K562 (cell line): ENCODE results near the gene SLC6A8. TPM values are rescaled to one million over a fixed set of nuclear protein-coding genes. Genes with fewer than 3 reads are reported as not detected.

Experiments used
- ATAC-seq: fragments of 200-7000 bp; cut with Tn5 transposase; 3 replicates; pipeline ENCODE4 v1.9.1; 2020; ENCODE audit warnings: moderate library complexity
- BruUV-seq: library from RNA; stranded (reverse); fragments of 400-500 nt; replicated peaks from 2 replicates; lab custom pipeline; 2021; lab: Mats Ljungman, UMichigan
- CTCF ChIA-PET: fragments of 300-600 bp; formaldehyde crosslinking; extraction: SDS; loops from one replicate; lab custom pipeline; 2021; ENCODE audit warnings: low intra/inter-chr PET ratio; lab: Yijun Ruan, JAX
- POLR2A ChIA-PET: fragments of 300-600, 350-650 bp; sonication (Branson Sonifier 250); formaldehyde crosslinking; extraction: SDS; loops from one replicate; lab custom pipeline; 2021; ENCODE audit warnings: antibody characterized with exemption, inconsistent platforms; lab: Yijun Ruan, JAX
- DNase-seq, 4 experiments: peaks; one replicate each; pipeline versions ENCODE4 v3.0.0 to v3.0.0-alpha.2; 2011 to 2018; ENCODE audit warnings: low spot score in 3 of 4, mixed read lengths in 3 of 4; ENCODE audit errors: extremely low read depth in 1 of 4
- FAIRE-seq: peaks from 2 replicates; lab custom pipeline; 2011; peaks lifted over from hg19 to GRCh38; lab: Jason Lieb, UNC
- H2AFZ ChIP-seq: 2 replicates; pipeline ENCODE4 v1.6.0; 2011; ENCODE audit warnings: low read depth, low read length, control low read depth, inconsistent platforms
- H3K27ac ChIP-seq: fragments of 200-600 bp; 3 replicates; pipeline ENCODE4 v1.8.0; 2011; ENCODE audit warnings: low read depth, mild to moderate bottlenecking, control low read depth, inconsistent platforms, low read length, moderate library complexity, mixed read lengths; ENCODE audit errors: extremely low read depth
- H3K27me3 ChIP-seq, 2 experiments: fragments of 300-600 bp in 1 of 2; 2 replicates in 1 of 2; 3 replicates in 1 of 2; pipeline versions ENCODE4 v1.6.0 to v1.8.0; 2011; ENCODE audit warnings: inconsistent platforms in 2 of 2, low read length in 2 of 2, mild to moderate bottlenecking in 1 of 2, mixed read lengths in 1 of 2, moderate library complexity in 1 of 2; ENCODE audit not compliant: control insufficient read depth in 2 of 2, insufficient read depth in 2 of 2
- H3K36me3 ChIP-seq: fragments of 300-600 bp; 3 replicates; pipeline ENCODE4 v1.8.0; 2011; ENCODE audit warnings: mild to moderate bottlenecking, low read length, inconsistent platforms; ENCODE audit not compliant: control insufficient read depth, insufficient read depth
- H3K4me1 ChIP-seq, 2 experiments: fragments of 200-600 bp in 1 of 2; replicated peaks in 1 of 2; 2 replicates in 1 of 2; 3 replicates in 1 of 2; pipeline versions ENCODE4 v1.5.1 to v1.8.0; 2011; ENCODE audit warnings: inconsistent platforms in 2 of 2, low read length in 2 of 2, mild to moderate bottlenecking in 1 of 2, mixed read lengths in 1 of 2, moderate library complexity in 1 of 2; ENCODE audit not compliant: control insufficient read depth in 2 of 2, insufficient read depth in 2 of 2
- H3K4me2 ChIP-seq: 2 replicates; pipeline ENCODE4 v1.6.1; 2011; ENCODE audit warnings: low read length, control low read depth, inconsistent platforms, mixed read lengths; ENCODE audit not compliant: insufficient read depth
- H3K4me3 ChIP-seq: fragments of 200-600 bp; sonication (generic), shearing (Covaris generic); 2 replicates; pipeline ENCODE4 v1.5.1; 2016; ENCODE audit warnings: control low read depth, inconsistent platforms
- H3K79me2 ChIP-seq: fragments of 200-600 bp; 3 replicates; pipeline ENCODE4 v1.8.0; 2011; ENCODE audit warnings: low read length, inconsistent platforms; ENCODE audit not compliant: control insufficient read depth, insufficient read depth
- H3K9ac ChIP-seq, 2 experiments: 2 replicates each; pipeline versions ENCODE4 v1.6.0 to v1.6.1; 2011; ENCODE audit warnings: low read depth in 2 of 2, low read length in 2 of 2, control low read depth in 1 of 2, inconsistent platforms in 1 of 2, mild to moderate bottlenecking in 1 of 2, mixed read lengths in 1 of 2; ENCODE audit not compliant: insufficient read depth in 1 of 2
- H3K9me1 ChIP-seq: one replicate; pipeline ENCODE4 v1.6.0; 2011; ENCODE audit warnings: inconsistent platforms, mild to moderate bottlenecking, low read length, moderate library complexity; ENCODE audit not compliant: control insufficient read depth, insufficient read depth
- H3K9me3 ChIP-seq: replicated peaks from 2 replicates; pipeline ENCODE4 v1.5.1; 2011; ENCODE audit warnings: low read depth, low read length, inconsistent platforms; ENCODE audit not compliant: control insufficient read depth, insufficient read depth
- H4K20me1 ChIP-seq: replicated peaks from 2 replicates; pipeline ENCODE4 v1.6.1; 2011; ENCODE audit warnings: low read length, inconsistent platforms, mixed read lengths; ENCODE audit not compliant: control insufficient read depth, insufficient read depth
- GABPA ChIP-seq: fragments of 200-800 bp; sonication (Bioruptor generic); conservative IDR thresholded peaks from 2 replicates; pipeline ENCODE4 v1.6.1; 2016; ENCODE audit warnings: low read depth, missing genetic modification characterization, missing compliant biosample characterization
- ZNF41 ChIP-seq: fragments of 250-450 bp; sonication (Bioruptor Pico); conservative IDR thresholded peaks from 2 replicates; pipeline ENCODE4 v1.4.0; 2020; ENCODE audit warnings: mild to moderate bottlenecking
- ZNF431 ChIP-seq: sonication (generic); formaldehyde crosslinking; IDR thresholded peaks from 2 replicates; pipeline ENCODE4 v1.8.0; 2022; ENCODE audit warnings: mild to moderate bottlenecking, missing genetic modification reagents
- ZNF785 ChIP-seq: fragments of 250-450 bp; sonication (Bioruptor Pico); IDR thresholded peaks from 2 replicates; pipeline ENCODE4 v1.4.0; 2020; ENCODE audit warnings: mild to moderate bottlenecking
- WGBS: fragments of 100-300 bp; shearing (Covaris generic); methylation state at CpG from one replicate; pipeline ENCODE4 v1.1.6; 2016; ENCODE audit warnings: low coverage, mixed read lengths; ENCODE audit not compliant: insufficient coverage; ENCODE audit errors: missing lambda C conversion rate; 5-methylcytosine and 5-hydroxymethylcytosine counted together
- in situ Hi-C: fragments of 300-500 bp; cut with MboI; formaldehyde crosslinking; loops from 4 replicates; pipeline ENCODE4 v1.15.0; 2018; ENCODE audit warnings: inconsistent platforms, mixed read lengths
- intact Hi-C: fragments of 100-400 bp; cut with micrococcal nuclease; formaldehyde crosslinking; loops from 2 replicates; pipeline ENCODE4 v1.14.2; 2022
- polyA plus RNA-seq, 8 experiments: library from polyadenylated mRNA; depleted of rRNA in 4 of 8; stranded (reverse) in 5 of 8; unstranded in 3 of 8; fragments of >200 nt; fragmentation: Nextera tagmentation in 2 of 8; fragmentation: Illumina TruSeq in 1 of 8; extraction: Ambion mirVana in 2 of 8; extraction: Trizol in 1 of 8; gene quantifications; 2 replicates each; pipeline versions ENCODE4 v1.2.1 to v1.2.3, GENCODE V29; 2011 to 2014; ENCODE audit warnings: inconsistent platforms in 1 of 8, missing spikeins in 1 of 8
- total RNA-seq, 7 experiments: library from RNA; depleted of rRNA in 6 of 7; stranded (reverse); fragments of >200 nt in 6 of 7; fragmentation: Illumina TruSeq in 2 of 7; extraction: Trizol in 2 of 7; gene quantifications; 2 replicates each; pipeline versions ENCODE4 v1.2.1 to v1.2.3, GENCODE V29; 2011 to 2021; ENCODE audit warnings: low replicate concordance in 1 of 7
- TF ChIP-seq, protein P1 (sequence below): sonication (generic); formaldehyde crosslinking; IDR thresholded peaks from 2 replicates; pipeline ENCODE4 v1.8.0; 2023; ENCODE audit warnings: mild to moderate bottlenecking, missing genetic modification reagents

The SLC6A8 gene
- total and polyA plus RNA-seq, 9 of the 15 experiments (the other 6 are each of a cell fraction or from before 2014, with no cell fraction given): 0.68 to 144 (median 34.3) TPM

- DNase-seq (no peak), FAIRE-seq (no peak), ATAC-seq (no peak)
- Histone ChIP-seq H2AFZ (no peak overlapping the region), H3K79me2 (peaks cover 4% of the 10 kb centered on the region; the same call in 2 of the 3 replicates), H3K36me3 (no peaks in the 10 kb centered on the region), H3K9me3 (0 out of 2 replicates have a peak, but pooled peaks cover 2% of the 10 kb centered on the region), H4K20me1 (no peaks in the 10 kb centered on the region), H3K4me1 (peaks cover 18 to 45% of the 10 kb centered on the region in 2 experiments), H3K27me3 (no peaks in the 10 kb centered on the region), H3K9ac (no peak overlapping the region), H3K9me1 (no peaks in the 10 kb centered on the region), H3K4me3 (no peak overlapping the region), H3K4me2 (no peak overlapping the region), H3K27ac (no peak overlapping the region)
- in situ Hi-C loops (no loop called here), intact Hi-C loops (no loop called here)
- ChIA-PET POLR2A (interaction anchor here (0.7 kb wide), 1 partner anchor 34 kb away, joined by 3 read pairs; no protein-coding TSS in a partner anchor), CTCF (no interaction called here)
- WGBS: 43% methylated on average over 3 of the region's 3 CpGs
- no TSS peak for BruUV-seq
- no peak for TF ChIP-seq ZNF431 (CRISPR knock-in tag)
- peak; percentile 98 for TF ChIP-seq ZNF41
Measured at GRCh38 chrX:153731845-153732215, 44.1 kb downstream of the SLC6A8 start.

DNA sequence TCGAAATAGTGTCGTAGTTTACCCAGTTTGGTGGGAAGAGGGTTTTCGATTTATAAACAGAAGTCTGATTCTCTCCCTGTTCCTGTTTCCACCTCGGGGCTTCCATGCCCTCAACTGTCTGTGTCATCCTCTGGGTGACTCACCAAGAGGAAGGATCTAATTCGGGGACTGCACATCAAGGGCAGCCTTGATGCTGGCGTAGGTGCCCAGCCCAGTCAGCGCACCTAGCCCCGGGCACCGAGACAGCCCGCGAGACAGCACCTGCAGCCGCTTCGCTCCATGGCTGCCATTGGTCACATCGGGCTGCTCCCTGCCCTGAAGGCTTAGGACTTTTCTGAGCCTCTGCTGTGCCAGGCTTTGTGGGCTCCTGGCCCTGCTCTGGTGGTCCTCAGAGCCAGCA is 44.7 kb downstream of the SLC6A8 start:
- Histone ChIP-seq H3K9me3 (0 out of 2 replicates have a peak, but pooled peaks cover 2% of the 10 kb centered on the region), H3K36me3 (no peaks in the 10 kb centered on the region; the same call in 2 of the 3 replicates), H3K9me1 (no peaks in the 10 kb centered on the region), H3K4me2 (no peak overlapping the region), H3K4me3 (no peak overlapping the region), H4K20me1 (no peaks in the 10 kb centered on the region), H3K9ac (no peak overlapping the region), H3K4me1 (peaks cover 12 to 43% of the 10 kb centered on the region in 2 experiments; a peak in 4 of 5 replicates), H3K27ac (no peak overlapping the region), H3K79me2 (no peaks in the 10 kb centered on the region)
- ChIA-PET POLR2A (no interaction called here), CTCF (no interaction called here)
- intact Hi-C loops (no loop called here), in situ Hi-C loops (no loop called here)
- BruUV-seq: no TSS peak
- 74% methylated on average over 5 of the region's 14 CpGs for WGBS
- DNase-seq (no peak), FAIRE-seq (no peak)
- TF ChIP-seq ZNF785 (CRISPR knock-in tag) (no peak), GABPA (tag) (no peak)
- TF ChIP-seq, protein P1, sequence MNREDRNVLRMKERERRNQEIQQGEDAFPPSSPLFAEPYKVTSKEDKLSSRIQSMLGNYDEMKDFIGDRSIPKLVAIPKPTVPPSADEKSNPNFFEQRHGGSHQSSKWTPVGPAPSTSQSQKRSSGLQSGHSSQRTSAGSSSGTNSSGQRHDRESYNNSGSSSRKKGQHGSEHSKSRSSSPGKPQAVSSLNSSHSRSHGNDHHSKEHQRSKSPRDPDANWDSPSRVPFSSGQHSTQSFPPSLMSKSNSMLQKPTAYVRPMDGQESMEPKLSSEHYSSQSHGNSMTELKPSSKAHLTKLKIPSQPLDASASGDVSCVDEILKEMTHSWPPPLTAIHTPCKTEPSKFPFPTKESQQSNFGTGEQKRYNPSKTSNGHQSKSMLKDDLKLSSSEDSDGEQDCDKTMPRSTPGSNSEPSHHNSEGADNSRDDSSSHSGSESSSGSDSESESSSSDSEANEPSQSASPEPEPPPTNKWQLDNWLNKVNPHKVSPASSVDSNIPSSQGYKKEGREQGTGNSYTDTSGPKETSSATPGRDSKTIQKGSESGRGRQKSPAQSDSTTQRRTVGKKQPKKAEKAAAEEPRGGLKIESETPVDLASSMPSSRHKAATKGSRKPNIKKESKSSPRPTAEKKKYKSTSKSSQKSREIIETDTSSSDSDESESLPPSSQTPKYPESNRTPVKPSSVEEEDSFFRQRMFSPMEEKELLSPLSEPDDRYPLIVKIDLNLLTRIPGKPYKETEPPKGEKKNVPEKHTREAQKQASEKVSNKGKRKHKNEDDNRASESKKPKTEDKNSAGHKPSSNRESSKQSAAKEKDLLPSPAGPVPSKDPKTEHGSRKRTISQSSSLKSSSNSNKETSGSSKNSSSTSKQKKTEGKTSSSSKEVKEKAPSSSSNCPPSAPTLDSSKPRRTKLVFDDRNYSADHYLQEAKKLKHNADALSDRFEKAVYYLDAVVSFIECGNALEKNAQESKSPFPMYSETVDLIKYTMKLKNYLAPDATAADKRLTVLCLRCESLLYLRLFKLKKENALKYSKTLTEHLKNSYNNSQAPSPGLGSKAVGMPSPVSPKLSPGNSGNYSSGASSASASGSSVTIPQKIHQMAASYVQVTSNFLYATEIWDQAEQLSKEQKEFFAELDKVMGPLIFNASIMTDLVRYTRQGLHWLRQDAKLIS: no peak
- TF ChIP-seq, all 486 proteins: peak for 0
- no peak for ATAC-seq
- Histone ChIP-seq H3K27me3 (no peaks in the 10 kb centered on the region), H2AFZ (no peak overlapping the region)
